GM19239 (cell line): ENCODE measurements around the gene NCK1.
A peak's percentile ranks its signal among the peaks of the same experiment; 100 is the strongest.

ENCODE experiments used
- DNase-seq: peaks from one replicate; pipeline ENCODE4 v3.0.0; 2011; ENCODE audit warnings: low spot score; ENCODE audit not compliant: insufficient read length
- FAIRE-seq: peaks from 2 replicates; lab custom pipeline; 2011; peaks lifted over from hg19 to GRCh38; lab: Jason Lieb, UNC

Gene NCK1

DNA sequence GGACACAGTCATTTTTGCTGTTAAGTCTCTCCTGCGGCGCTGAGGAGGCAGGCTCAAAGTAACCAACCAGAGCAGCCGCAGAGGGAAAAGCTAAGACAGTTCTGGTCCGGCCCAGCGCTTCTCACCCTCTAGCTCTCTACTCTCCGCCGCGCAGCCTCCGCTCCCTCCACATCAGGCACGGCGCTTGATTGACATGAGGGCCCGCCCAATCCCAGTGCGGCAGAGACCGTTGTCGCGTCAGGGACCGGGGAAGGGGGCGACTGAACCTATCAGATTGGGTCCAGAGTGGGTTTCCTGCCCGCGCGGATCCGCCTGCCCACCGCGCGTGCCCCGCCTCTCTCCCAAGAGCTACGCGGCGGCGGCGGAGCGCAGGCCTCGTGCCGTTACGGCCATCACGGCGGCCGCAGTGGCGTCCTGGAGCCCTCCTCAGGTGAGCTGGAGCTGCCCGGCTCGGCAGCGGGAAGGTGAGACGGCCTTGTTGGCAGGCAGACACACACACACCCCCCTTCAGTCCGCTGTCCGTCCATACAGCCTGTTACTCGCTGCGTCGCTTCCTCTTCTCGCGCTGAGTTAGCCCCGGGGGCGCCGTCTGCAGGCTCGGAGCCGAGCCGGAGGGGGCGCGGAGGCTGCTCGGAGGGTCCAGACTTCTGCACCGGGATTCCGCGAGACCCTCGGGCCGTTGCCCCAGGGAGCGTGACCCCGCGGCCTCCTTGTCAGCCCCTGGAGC, at the start of gene NCK1:
Gene NCK1 (plus strand): TSS at position 319 of the 727 bp plus-strand sequence. CDS start 65,794 bp downstream, outside the sequence.
- peak; percentile 95 for FAIRE-seq

DNA sequence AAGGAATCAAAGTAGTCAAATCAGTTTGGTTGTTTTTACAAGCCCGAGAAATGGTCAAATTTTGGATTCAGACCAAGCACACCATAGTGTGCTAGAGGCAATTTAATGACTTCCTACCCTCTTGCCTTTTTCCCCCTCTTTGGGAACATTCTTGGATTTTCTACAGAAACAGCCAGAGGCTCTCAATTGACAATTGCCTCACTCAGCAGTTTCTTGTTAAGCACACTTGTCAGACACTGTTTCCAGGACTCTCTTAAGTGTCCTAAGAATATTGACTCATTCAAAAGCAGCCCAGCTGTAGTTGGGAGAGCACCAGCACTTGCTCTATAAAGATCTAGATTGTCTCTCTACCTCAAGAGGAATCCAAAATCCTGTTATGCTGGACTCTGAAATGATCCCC, 44.6 kb upstream of the NCK1 start:
- no peak for DNase-seq
- no peak for FAIRE-seq

More for the DNA sequence above, at the start of gene NCK1:
- peak; percentile 81 for DNase-seq

DNA sequence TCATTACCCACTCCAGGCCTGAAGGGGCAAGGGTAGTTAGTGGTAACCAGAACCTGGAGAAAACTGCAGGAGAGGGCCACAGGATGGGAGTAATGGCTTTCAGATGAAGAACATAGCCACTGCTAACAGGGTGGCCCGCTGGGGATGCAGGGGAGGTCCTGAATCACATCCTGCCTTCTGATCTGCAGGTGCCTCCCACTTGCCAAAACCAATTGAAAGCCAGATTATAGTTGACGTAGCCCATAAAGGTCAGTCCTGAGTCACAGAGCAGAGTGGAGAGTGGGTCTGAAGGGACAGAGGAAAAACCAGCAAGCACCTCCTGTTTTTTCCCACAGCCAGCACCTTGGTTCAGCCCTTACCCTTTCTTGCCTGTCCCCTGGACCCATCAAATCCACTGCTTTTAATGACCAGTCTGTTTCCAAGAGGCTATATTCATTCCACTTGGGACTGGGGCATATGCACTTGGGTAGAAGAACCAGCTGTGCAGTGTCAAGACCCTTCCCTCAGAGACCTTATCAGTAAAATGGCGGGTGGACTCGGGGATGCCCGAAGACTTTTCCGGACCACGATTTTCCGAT, 43.7 kb upstream of the NCK1 start:
- DNase-seq, result no peak
- no peak for FAIRE-seq

DNA sequence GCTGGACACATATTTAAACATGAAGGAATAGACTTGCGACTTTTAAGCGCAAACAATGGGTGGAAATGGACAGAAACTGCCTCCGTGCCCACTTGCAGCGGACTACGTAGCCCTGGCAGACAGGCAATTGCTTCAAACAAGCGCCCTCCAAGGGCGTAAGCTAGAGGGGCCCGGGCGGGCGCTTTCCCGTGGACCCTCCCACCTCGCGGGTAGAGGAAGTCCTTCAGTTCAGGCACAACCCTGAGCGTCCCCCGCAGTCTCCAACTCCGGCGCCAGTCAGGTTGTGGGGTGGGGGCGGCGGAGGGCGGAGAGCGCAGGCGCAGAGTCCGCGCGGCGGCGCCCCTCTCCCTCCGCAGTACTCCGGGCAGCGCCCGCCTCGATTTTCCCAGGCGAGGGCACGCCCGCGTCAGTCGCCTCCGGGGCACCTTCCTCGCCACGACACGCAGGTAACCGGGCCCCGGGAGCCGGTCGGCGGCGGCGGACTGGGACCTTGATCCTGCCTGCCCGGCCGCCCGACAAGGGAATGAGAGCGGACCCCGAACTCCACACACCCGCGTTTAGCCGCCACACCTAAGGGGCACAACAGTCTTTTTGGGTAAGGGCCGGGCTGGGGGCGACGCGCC, 43.1 kb upstream of the NCK1 start, which contains the start of gene SLC35G2:
Gene SLC35G2 (plus strand): TSS at position 358 of the 623 bp plus-strand sequence. CDS start 35,335 bp downstream, outside the sequence.
- no peak for FAIRE-seq

DNA sequence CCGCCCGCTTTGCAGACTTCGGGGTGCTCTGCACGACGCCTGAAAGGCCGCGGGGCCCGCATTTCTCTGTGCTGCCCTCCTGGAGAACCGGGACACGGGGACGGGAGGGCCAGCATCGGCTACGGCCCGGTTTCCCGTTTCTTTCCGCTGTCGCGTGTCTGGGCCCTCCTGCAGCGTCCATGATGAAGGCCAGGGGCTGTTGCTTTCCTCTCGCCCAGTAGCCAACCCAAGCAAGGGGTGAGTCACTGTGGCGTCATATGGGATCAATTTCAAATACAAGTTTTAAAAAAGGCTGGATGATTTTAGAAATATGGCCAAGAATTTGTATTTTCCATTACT, 42.6 kb upstream of the NCK1 start:
- FAIRE-seq (no peak), DNase-seq (no peak)

More for the DNA sequence above, 43.1 kb upstream of the NCK1 start, which contains the start of gene SLC35G2:
- no peak for DNase-seq

DNA sequence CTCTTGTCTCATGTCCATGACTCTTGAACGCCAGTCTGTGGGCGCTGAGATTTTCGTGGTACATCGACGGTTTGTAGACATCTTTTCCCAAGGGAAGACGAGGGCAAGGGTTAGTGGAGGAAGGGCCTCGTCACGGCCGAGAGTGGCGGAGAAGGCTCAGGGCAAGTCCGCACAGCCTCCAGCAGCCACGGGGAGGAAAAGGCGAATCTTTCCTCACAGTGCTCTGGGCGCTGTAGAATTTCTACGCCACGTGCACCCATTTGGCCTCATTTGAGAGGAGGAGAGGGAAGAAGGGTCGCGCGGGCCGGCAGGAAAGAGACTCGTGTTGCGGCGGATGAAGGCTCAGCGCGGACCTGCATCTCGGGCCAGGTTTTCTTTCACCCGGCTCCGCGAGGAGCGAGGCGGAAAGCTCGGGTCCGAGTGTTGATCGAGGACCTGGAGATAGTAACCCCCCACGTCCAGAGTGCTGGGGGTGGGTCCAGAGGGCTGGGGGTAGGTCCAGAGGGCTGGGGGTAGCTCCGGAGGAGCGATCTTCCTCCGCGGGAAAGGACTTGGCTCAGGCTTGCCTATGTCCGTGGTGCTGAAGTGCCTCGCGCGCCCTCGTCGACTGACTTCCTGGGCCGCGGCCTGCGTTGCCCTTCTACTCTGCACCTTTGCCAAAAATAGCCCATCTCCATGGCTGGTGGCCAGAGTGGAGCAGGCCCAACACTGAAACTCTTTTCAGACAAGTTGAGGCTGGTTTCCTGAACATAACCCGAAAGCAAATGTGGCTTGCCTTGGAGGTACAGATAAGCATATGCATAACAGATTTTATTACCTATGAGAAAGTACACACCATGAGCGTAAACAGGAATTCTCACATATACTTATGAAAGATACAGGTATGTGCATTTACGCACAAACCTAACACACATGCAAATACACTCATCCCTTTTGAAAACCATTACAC, 42.0 kb upstream of the NCK1 start:
- no peak for DNase-seq
- peak; percentile 14 for FAIRE-seq

DNA sequence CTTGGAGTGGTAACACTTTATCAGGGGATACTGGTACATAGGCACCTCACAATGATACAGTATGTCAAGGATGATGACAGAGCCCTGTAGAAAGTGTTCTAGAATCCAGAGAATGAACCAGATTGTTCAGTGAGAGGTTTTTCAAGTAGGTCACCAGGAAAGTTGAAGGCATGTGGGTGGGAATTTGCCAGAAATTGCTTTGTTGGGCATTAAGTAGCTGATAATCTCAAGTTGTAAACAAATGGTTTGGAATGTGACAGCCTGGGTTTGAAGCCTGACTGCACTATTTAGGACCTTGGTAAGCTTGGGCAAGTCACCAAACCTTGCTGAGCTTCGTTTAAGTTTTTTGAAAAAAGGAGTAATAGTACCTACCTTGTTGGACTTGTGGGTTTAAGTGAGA, 30.5 kb upstream of the NCK1 start:
- FAIRE-seq, result no peak
- DNase-seq, result no peak

DNA sequence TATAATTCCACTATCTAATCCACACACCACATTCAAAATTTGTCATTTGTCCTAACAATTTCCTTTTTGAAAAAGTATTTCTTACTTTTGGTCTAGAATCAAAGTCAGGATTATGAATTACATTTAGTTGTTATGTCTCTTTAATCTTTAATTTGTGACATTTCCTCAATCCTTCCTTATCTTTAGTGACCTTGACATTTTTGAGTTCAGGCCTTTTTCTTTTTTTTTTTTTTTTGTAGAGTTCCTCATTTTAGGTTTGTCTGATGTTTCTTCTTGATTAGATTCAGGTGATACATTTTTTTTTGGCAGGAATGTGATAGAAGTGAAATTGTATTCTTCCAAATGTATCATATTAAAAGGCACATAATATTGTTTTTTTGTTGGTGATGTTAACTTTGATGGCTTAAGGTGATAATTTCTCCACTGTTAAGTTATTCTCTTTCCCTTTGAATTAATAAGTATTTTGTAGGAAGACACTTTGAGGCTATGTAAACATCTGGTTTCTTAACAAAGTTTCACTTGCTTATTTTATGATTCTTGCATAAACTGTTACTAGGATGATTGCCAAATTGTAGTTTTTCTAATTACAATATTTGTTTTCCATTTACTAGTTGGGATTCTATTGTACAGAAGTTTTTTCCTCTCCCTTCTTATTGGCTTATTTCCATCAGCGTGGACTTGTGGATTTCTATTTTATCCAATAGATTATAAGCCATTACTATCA, 26.8 kb upstream of the NCK1 start:
- FAIRE-seq (no peak), DNase-seq (no peak)

DNA sequence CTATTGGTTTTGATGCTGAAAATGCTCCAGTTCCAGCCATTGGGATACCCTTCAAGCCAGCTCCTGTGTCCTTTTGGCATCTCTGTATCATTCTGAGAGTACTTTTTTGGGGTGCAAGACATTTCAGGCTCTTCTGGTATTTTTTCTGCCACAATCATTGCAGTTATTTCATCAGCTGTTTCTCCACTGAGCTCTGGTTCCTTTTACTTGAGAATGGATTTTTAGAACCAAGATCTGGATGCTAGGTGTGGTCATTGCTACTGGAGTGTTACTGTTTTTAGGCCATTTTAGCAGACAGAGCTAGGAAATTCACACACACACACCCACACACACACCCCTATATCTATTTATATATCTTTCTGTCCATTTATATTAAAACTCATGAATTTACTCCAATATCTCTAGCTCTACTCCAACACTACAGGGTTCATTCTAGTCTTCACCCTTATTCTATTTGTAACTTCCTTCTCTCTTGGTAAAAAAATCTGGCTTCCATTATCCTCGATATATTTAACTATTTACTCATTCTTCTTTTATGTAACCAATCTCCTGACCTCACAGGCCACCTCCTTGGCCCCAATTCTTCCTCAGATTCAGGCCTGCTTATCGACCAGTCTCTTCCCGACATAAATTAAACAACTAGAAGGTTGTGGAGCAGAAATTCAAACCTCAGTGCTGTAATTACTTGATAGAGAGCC, 26.0 kb upstream of the NCK1 start:
- DNase-seq, result no peak
- no peak for FAIRE-seq

DNA sequence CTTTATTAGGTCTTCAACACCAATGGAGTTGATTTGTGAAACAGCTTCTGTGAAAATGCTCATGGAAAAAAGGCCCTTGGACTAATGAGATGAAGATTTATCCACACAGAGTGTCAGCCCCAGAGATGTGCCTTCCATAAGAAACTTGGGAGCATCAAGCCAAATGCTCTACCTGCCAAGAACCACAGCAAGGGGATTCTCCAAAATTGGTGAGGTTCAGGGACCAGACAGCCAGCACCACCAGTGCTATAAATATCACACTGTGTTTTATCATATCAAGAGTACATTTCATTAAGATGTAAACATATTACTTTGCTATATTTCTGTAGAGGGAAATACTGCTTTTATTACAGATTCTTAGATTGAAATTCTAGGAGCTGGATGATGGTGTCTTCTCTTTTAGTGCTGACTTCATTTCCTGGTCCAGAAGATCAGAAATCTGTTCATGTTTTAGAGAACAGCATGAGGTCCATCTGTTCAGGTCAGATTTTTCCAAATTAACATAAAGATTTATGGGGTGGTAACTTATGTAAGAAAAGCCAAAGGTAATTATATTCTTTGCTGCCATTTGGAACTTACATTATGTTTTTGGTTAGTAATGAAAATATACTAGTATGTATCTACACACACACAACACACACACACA, 25.4 kb upstream of the NCK1 start:
- FAIRE-seq (no peak), DNase-seq (no peak)

DNA sequence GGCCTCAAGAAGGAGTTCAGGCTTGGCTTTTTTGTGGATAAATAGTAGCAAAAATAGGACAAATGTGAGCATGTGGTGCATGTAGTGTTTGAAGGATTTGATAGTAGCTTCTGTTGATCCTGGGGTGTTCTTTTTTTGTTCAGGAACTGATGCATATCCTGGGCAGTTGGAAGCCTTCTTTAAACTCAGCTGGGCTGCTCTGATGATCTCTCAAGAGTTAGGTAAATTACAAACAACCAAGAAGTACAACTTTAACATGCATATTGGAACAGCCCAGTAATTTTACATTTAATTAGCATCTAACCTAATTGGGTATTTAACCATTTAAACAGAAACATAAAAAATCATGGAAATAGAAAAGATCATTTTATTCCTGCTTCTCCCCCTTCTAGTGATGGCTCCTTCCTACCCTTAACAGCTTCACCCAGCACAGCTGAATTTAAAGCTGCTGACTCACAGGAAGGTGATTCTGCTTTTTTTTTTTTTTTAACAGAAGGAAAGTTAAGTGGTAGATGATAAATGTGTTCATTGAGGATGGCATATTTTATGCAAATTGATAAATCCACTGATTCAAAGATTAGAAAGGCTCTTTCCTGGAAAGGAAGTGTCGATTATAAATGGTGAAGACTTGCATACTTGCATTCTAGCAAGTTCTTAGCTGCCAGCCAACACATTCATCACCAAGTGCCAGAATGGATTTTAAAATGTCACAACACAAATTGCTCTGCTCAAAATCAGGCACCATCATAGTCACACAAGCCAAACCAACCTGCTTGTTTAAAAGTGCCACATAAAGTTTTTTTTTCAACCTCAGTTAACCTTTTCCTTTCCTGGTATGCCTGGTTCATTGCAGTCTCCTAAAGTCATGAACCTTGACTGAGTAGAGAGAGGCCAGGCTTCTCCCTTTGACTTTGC, 23.1 kb upstream of the NCK1 start:
- DNase-seq (no peak), FAIRE-seq (no peak)

DNA sequence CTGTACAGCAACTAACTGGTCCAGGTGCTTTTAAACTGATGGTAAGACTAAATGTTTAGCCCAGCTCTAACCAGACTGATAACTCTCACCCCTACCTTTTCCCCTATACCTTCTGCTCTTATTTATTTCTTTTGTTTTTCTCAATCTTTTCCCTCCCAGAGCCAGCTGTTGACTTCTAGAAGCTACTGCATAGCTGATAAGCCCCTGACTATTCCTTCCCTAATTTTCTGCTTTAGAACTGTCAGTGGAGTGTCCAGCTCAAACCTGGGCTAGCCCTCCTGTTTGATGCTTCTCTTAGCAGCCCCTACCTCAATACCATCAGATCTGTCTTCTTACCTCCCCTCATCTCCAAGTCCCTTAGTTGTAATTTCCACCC, 22.5 kb upstream of the NCK1 start:
- FAIRE-seq (no peak), DNase-seq (no peak)

DNA sequence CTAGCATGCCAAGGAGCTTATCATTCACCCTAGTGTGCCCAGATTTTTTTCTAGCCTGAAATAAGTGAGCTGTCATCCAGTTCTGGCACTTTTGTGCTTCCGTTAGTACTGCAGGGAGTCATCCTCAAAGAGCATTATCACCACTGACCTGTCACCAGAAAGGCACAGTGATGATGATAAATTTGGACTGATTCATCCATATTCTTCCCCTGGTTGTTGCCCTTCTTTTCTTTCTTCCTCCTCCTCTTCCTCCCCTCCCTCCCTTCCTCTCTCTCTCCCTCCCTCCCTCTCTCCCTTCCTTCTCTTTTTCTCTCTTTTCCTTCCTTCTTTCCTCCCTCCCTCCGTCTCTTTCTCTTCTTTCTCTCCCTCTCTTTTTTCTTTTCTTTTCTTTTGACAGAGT, 21.8 kb upstream of the NCK1 start:
- FAIRE-seq (no peak), DNase-seq (no peak)

DNA sequence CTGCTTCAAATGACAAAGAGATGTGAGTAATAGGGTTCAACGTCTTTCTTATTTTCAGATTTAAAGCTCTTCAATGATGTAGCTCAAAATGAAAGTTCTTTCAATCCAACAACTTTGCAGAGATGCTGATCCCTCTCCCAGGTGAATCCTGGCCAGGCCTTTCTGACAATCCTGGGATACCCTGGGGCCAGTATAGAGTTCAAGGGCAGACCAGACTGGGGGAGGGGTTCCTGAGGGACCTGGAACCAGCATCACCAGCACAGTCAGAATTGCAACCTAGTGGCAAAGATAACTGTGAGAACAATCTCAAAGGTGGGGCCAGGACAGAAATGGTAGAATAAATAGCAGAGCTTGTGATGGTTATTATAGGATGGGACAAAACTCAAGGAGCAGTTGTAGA, 19.7 kb upstream of the NCK1 start:
- no peak for DNase-seq
- no peak for FAIRE-seq

DNA sequence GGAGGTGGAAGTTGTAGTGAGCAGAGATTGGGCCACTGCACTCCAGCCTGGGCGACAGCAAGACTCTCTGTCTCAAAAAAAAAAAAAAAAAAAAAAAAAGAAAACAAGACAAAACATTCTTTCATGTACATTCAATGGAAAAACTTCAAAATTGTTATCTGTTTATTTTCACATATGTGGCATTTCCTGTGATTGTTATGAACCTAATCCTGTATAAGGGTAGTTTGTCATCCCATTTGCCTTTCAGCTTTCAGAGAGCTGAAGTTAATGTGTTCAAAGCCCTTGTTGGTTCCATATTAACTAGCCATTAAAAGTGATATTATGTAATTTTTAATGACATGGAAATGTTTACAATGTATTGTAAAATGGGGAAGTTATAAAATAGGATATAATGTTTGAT, 17.3 kb upstream of the NCK1 start:
- FAIRE-seq, result no peak
- DNase-seq, result no peak

DNA sequence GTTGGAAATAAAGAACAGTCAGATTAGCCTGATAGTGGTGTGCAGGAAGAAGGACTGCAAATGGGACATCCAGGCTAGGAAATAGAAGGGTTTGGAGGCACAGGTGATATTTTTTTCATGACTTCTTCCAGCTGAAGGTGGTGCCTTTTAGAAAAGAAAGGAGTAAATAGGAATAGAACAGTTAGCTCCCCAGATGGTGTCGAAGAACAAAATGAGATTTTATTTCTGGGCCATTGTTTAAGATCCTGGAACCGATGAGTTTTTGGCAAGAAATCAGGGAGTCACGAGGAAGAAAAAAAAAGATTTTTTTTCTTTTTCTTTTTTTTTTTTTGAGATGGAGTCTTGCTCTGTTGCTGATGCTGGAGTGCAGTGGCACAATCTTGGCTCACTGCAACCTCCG, 9.8 kb upstream of the NCK1 start:
- no peak for FAIRE-seq
- DNase-seq, result no peak

DNA sequence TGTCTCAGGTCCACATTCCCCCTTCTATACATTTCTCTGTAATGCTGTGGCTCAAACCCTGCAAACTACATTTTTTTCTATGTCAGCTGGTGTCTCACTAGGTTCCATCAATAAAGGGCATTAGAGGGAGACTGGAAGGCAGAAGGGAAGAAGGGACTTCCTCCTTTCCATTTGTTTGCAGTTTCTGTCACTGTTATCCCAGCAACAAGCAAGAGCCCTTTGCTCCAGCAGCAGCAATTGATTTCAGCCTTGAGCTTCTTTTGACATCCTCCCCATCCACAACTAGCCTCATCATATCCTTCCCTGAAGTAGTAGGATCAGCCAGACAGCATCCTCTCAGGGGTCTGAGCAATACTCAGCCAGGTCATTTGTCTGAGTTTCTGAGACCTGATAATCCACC, 5.3 kb upstream of the NCK1 start:
- FAIRE-seq (no peak), DNase-seq (no peak)

DNA sequence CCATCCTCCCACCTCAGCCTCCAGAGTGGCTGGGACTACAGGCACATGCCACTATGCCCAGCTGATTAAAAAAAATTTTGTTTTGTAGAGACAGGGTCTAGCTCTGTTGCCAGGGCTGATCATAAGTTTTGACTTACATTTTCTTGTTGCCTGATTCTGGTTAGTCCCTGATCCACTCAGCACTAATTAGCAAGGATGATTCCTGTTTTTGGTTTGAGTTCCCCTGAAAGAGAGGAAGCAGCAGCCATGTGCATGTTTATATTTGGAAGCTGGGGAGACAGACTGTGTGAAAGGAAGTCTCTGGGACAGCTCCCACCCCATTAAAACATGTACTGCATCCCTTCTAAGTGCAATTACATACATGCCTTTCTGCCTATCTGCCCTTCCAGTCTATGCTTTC, 3.6 kb upstream of the NCK1 start:
- no peak for FAIRE-seq
- DNase-seq, result no peak
